Natural killer cell (primary cell): ENCODE data around the gene CDC42BPA. TPM values are rescaled to one million over a fixed set of nuclear protein-coding genes. Genes with fewer than 3 reads are reported as not detected.

Source experiments
- ATAC-seq, 3 donors: fragments of 150-1000 bp in 2 of 3; fragments of 200-7000 bp in 1 of 3; cut with Tn5 transposase; 1 replicate in 1 of 3; 2 replicates in 2 of 3; pipeline ENCODE4 v1.10.0; 2021; ENCODE audit warnings: mild to moderate bottlenecking in 2 of 3, moderate library complexity in 2 of 3
- DNase-seq, 2 donors: peaks; one replicate each; pipeline versions ENCODE4 v3.0.0 to v3.0.0-alpha.2; 2013 to 2021; ENCODE audit warnings: mixed read lengths in 1 of 2
- H3K27ac ChIP-seq: one replicate; pipeline ENCODE4 v1.5.1; 2013; ENCODE audit warnings: mild to moderate bottlenecking, low read length
- H3K27me3 ChIP-seq: one replicate; pipeline ENCODE4 v1.6.1; 2013; ENCODE audit warnings: low read length; ENCODE audit not compliant: control insufficient read depth, insufficient read depth
- H3K36me3 ChIP-seq: one replicate; pipeline ENCODE4 v1.6.1; 2013; ENCODE audit warnings: low read length; ENCODE audit not compliant: control insufficient read depth, insufficient read depth
- H3K4me1 ChIP-seq: one replicate; pipeline ENCODE4 v1.6.1; 2013; ENCODE audit warnings: low read length; ENCODE audit not compliant: control insufficient read depth, insufficient read depth
- H3K4me3 ChIP-seq: one replicate; pipeline ENCODE4 v1.5.1; 2013; ENCODE audit warnings: low read length
- H3K9me3 ChIP-seq: one replicate; pipeline ENCODE4 v1.6.1; 2013; ENCODE audit warnings: low read length; ENCODE audit not compliant: control insufficient read depth, insufficient read depth
- H3K27ac Mint-ChIP-seq, 2 donors: one replicate each; pipeline ENCODE4 v1.8.0; 2022; ENCODE audit warnings: mild to moderate bottlenecking in 2 of 2, mixed read lengths in 2 of 2, moderate library complexity in 1 of 2
- H3K27me3 Mint-ChIP-seq, 2 donors: one replicate each; pipeline ENCODE4 v1.8.0; 2022; ENCODE audit warnings: low read depth in 2 of 2, mixed read lengths in 2 of 2
- H3K36me3 Mint-ChIP-seq: one replicate; pipeline ENCODE4 v1.8.0; 2022; ENCODE audit warnings: mixed read lengths
- H3K4me1 Mint-ChIP-seq, 2 donors: one replicate each; pipeline ENCODE4 v1.8.0; 2022; ENCODE audit warnings: mixed read lengths in 2 of 2
- H3K4me3 Mint-ChIP-seq: one replicate; pipeline ENCODE4 v1.8.0; 2022; ENCODE audit warnings: mild to moderate bottlenecking, moderate library complexity, mixed read lengths
- H3K9me3 Mint-ChIP-seq, 2 donors: one replicate each; pipeline ENCODE4 v1.8.0; 2022; ENCODE audit warnings: mixed read lengths in 2 of 2
- CTCF ChIP-seq: fragments of 200-600 bp; IDR thresholded peaks from one replicate; pipeline ENCODE4 v1.8.0; 2022; ENCODE audit warnings: antibody characterized with exemption
- WGBS: methylation state at CpG from one replicate; pipeline ENCODE4 v1.1.7; 2013; ENCODE audit warnings: missing lambda C conversion rate; ENCODE audit not compliant: insufficient coverage; 5-methylcytosine and 5-hydroxymethylcytosine counted together
- intact Hi-C: fragments of 100-400 bp; cut with micrococcal nuclease; formaldehyde crosslinking; loops from one replicate; pipeline ENCODE4 v1.14.2; 2022
- total RNA-seq, 4 donors: library from RNA; stranded (reverse); fragments of 120-200 nt in 1 of 4; gene quantifications; one replicate each; pipeline versions ENCODE4 v1.2.3 to v1.2.4, GENCODE V29; 2013 to 2022

Gene CDC42BPA
- total RNA-seq, 3 donors from 2014 or later (not counting 1 experiment from before 2014, with no cell fraction given) = 0.14 to 2.4 (median 0.77) TPM

GRCh38 chr1:226945858-226946245 lies 372.4 kb downstream of the CDC42BPA start:
- H3K36me3 Mint-ChIP-seq = no peaks in the 10 kb centered on the region
- TF ChIP-seq CTCF = no peak
- H3K27ac ChIP-seq = no peak overlapping the region

GRCh38 chr1:226945106-226945857 lies 373.0 kb downstream of the CDC42BPA start:
- Histone ChIP-seq H3K4me3 (no peak overlapping the region), H3K9me3 (peaks cover 4% of the 10 kb centered on the region), H3K27ac (no peak overlapping the region), H3K27me3 (no peaks in the 10 kb centered on the region), H3K4me1 (peaks cover 16% of the 10 kb centered on the region), H3K36me3 (no peaks in the 10 kb centered on the region)
- H3K27ac Mint-ChIP-seq = peak overlapping the region in 1 of 2 donors; percentile 86
- no peak overlapping the region for H3K4me3 Mint-ChIP-seq
- H3K27me3 Mint-ChIP-seq = no peaks in the 10 kb centered on the region
- no peak for TF ChIP-seq CTCF
- intact Hi-C loops = no loop called here
- DNase-seq (no peak), ATAC-seq (no peak)
- H3K36me3 Mint-ChIP-seq = no peaks in the 10 kb centered on the region
- no peaks in the 10 kb centered on the region for H3K9me3 Mint-ChIP-seq
- peaks cover 55 to 71% of the 10 kb centered on the region in 2 donors for H3K4me1 Mint-ChIP-seq
- 82% methylated on average over 19 of the region's 19 CpGs for WGBS

More at GRCh38 chr1:226945858-226946245, 372.4 kb downstream of the CDC42BPA start:
- Histone ChIP-seq H3K4me3 (no peak overlapping the region), H3K4me1 (peaks cover 10% of the 10 kb centered on the region), H3K9me3 (peaks cover 4% of the 10 kb centered on the region), H3K27me3 (no peaks in the 10 kb centered on the region), H3K36me3 (no peaks in the 10 kb centered on the region)
- Mint-ChIP-seq H3K4me1 (peaks cover 51 to 69% of the 10 kb centered on the region in 2 donors), H3K9me3 (no peaks in the 10 kb centered on the region), H3K27ac (peak overlapping the region in 1 of 2 donors; percentile 32), H3K27me3 (no peaks in the 10 kb centered on the region), H3K4me3 (no peak overlapping the region)
- 87% methylated on average over 8 of the region's 8 CpGs for WGBS
- intact Hi-C loops = no loop called here
- DNase-seq (no peak), ATAC-seq (no peak)

GRCh38 chr1:226943927-226944326 lies 374.4 kb downstream of the CDC42BPA start:
- H3K36me3 Mint-ChIP-seq = no peaks in the 10 kb centered on the region
- intact Hi-C loops = no loop called here
- no peaks in the 10 kb centered on the region for H3K36me3 ChIP-seq
- peaks cover 57 to 77% of the 10 kb centered on the region in 2 donors for H3K4me1 Mint-ChIP-seq
- H3K9me3 Mint-ChIP-seq = no peaks in the 10 kb centered on the region
- WGBS = 85% methylated on average over 2 of the region's 2 CpGs
- ATAC-seq (no peak), DNase-seq (no peak)
- H3K27me3 Mint-ChIP-seq = no peaks in the 10 kb centered on the region
- H3K9me3 ChIP-seq = peaks cover 4% of the 10 kb centered on the region
- no peak overlapping the region for H3K4me3 ChIP-seq
- no peak overlapping the region for H3K27ac ChIP-seq
- no peak overlapping the region for H3K4me3 Mint-ChIP-seq
- H3K27ac Mint-ChIP-seq = peak overlapping the region in 1 of 2 donors; percentile 86
- no peaks in the 10 kb centered on the region for H3K27me3 ChIP-seq
- no peak for TF ChIP-seq CTCF
- H3K4me1 ChIP-seq = peaks cover 19% of the 10 kb centered on the region
